HG02943 (cell line): ENCODE results near the gene E2F1.
"Not testable (repeated sequence)": the region's sequence is repeated elsewhere in the genome, so short reads cannot be mapped to it uniquely, and the experiment has no call there.

Source experiments
- ATAC-seq: cut with Tn5 transposase; IDR thresholded peaks from one replicate; pipeline ENCODE4 v1.9.1; 2021; ENCODE audit warnings: mild to moderate bottlenecking, low read depth, moderate library complexity; ENCODE audit not compliant: unreplicated experiment

Gene E2F1

GRCh38 chr20:33713865-33714367, 27.7 kb upstream of the E2F1 start:
- no peak for ATAC-seq

- no peak for ATAC-seq
These were observed 25.2 kb upstream of the E2F1 start for GRCh38 chr20:33711446-33711738.

GRCh38 chr20:33710681-33711445, 24.7 kb upstream of the E2F1 start:
- no peak for ATAC-seq

GRCh38 chr20:33709905-33710541, 23.8 kb upstream of the E2F1 start:
- ATAC-seq: no peak

- ATAC-seq: no peak
These were observed 23.2 kb upstream of the E2F1 start for GRCh38 chr20:33709398-33709797.

GRCh38 chr20:33707668-33708067, 21.5 kb upstream of the E2F1 start:
- no peak for ATAC-seq

- ATAC-seq: no peak
These were observed 18.2 kb upstream of the E2F1 start for GRCh38 chr20:33704197-33704924.

GRCh38 chr20:33703498-33704137, 17.4 kb upstream of the E2F1 start:
- no peak for ATAC-seq

- no peak for ATAC-seq
These were observed 16.7 kb upstream of the E2F1 start for GRCh38 chr20:33702861-33703260.

- ATAC-seq: no peak
These were observed 15.7 kb upstream of the E2F1 start for GRCh38 chr20:33701629-33702450.

- ATAC-seq: not testable (repeated sequence)
These were observed 14.7 kb upstream of the E2F1 start for GRCh38 chr20:33700696-33701441.

GRCh38 chr20:33698966-33699365, 12.8 kb upstream of the E2F1 start:
- not testable (repeated sequence) for ATAC-seq

GRCh38 chr20:33697129-33697528, 10.9 kb upstream of the E2F1 start:
- ATAC-seq: no peak

- ATAC-seq: no peak
These were observed 10.3 kb upstream of the E2F1 start for GRCh38 chr20:33696448-33696847.

- ATAC-seq: no peak
These were observed 8.4 kb upstream of the E2F1 start for GRCh38 chr20:33694639-33695012.

- no peak for ATAC-seq
These were observed 7.8 kb upstream of the E2F1 start for GRCh38 chr20:33693741-33694638.

GRCh38 chr20:33693289-33693688, 7.1 kb upstream of the E2F1 start:
- no peak for ATAC-seq

GRCh38 chr20:33689973-33690372, 3.8 kb upstream of the E2F1 start:
- ATAC-seq: no peak

GRCh38 chr20:33689493-33689892, 3.3 kb upstream of the E2F1 start:
- ATAC-seq: no peak
